HEK293T (cell line): ENCODE measurements around the gene PLEKHA6.

Source experiments
- ARNT ChIP-seq: fragments of 450-650 bp; IDR thresholded peaks from 2 replicates; pipeline ENCODE4 v1.6.1; 2017; ENCODE audit warnings: mild to moderate bottlenecking
- BHLHE40 ChIP-seq: fragments of 450-650 bp; IDR thresholded peaks from 2 replicates; pipeline ENCODE4 v1.6.1; 2016; ENCODE audit warnings: mild to moderate bottlenecking, moderate library complexity, borderline replicate concordance
- CTBP1 ChIP-seq: fragments of 450-650 bp; IDR thresholded peaks from 2 replicates; pipeline ENCODE4 v1.6.1; 2016; ENCODE audit warnings: borderline replicate concordance
- ELF4 ChIP-seq: fragments of 450-650 bp; IDR thresholded peaks from 2 replicates; pipeline ENCODE4 v1.6.1; 2017; ENCODE audit warnings: antibody characterized with exemption
- FOXA1 ChIP-seq: fragments of 450-650 bp; IDR thresholded peaks from 2 replicates; pipeline ENCODE4 v1.6.1; 2016; ENCODE audit warnings: mild to moderate bottlenecking
- FOXK2 ChIP-seq: fragments of 450-650 bp; IDR thresholded peaks from 2 replicates; pipeline ENCODE4 v1.6.1; 2016; ENCODE audit warnings: mild to moderate bottlenecking
- FOXM1 ChIP-seq: fragments of 450-650 bp; IDR thresholded peaks from 2 replicates; pipeline ENCODE4 v1.6.1; 2017; ENCODE audit warnings: mild to moderate bottlenecking, borderline replicate concordance
- HDGF ChIP-seq: fragments of 450-650 bp; IDR thresholded peaks from 2 replicates; pipeline ENCODE4 v1.6.1; 2017; ENCODE audit warnings: antibody characterized with exemption, borderline replicate concordance
- LEF1 ChIP-seq: fragments of 450-650 bp; IDR thresholded peaks from 2 replicates; pipeline ENCODE4 v1.6.1; 2017; ENCODE audit warnings: mild to moderate bottlenecking, borderline replicate concordance
- PKNOX1 ChIP-seq: fragments of 450-650 bp; IDR thresholded peaks from 2 replicates; pipeline ENCODE4 v1.6.1; 2016
- SP1 ChIP-seq: fragments of 450-650 bp; IDR thresholded peaks from 2 replicates; pipeline ENCODE4 v1.6.1; 2017
- SUZ12 ChIP-seq: fragments of 450-650 bp; IDR thresholded peaks from 2 replicates; pipeline ENCODE4 v1.6.1; 2016; ENCODE audit warnings: mild to moderate bottlenecking
- TARDBP ChIP-seq: fragments of 450-650 bp; IDR thresholded peaks from 2 replicates; pipeline ENCODE4 v1.6.1; 2016

GRCh38 chr1:204358605-204359004 lies 1.1 kb downstream of the PLEKHA6 start:
- no peak for TF ChIP-seq ELF4
- TF ChIP-seq SUZ12 = no peak
- no peak for TF ChIP-seq FOXK2
- TF ChIP-seq SP1 = no peak
- TF ChIP-seq FOXM1 = no peak
- TF ChIP-seq TARDBP = no peak
- no peak for TF ChIP-seq HDGF
- no peak for TF ChIP-seq ARNT
- TF ChIP-seq BHLHE40 = no peak
- TF ChIP-seq LEF1 = no peak
- TF ChIP-seq FOXA1 = no peak
- TF ChIP-seq PKNOX1 = no peak
- no peak for TF ChIP-seq CTBP1
